Natural killer cell (primary cell): ENCODE results near the gene TPH1. TPM values are rescaled to one million over a fixed set of nuclear protein-coding genes. Genes with fewer than 3 reads are reported as not detected.

ENCODE experiments used
- ATAC-seq, 3 donors: fragments of 150-1000 bp in 2 of 3; fragments of 200-7000 bp in 1 of 3; cut with Tn5 transposase; 1 replicate in 1 of 3; 2 replicates in 2 of 3; pipeline ENCODE4 v1.10.0; 2021; ENCODE audit warnings: mild to moderate bottlenecking in 2 of 3, moderate library complexity in 2 of 3
- DNase-seq, 2 donors: peaks; one replicate each; pipeline versions ENCODE4 v3.0.0 to v3.0.0-alpha.2; 2013 to 2021; ENCODE audit warnings: mixed read lengths in 1 of 2
- H3K27ac ChIP-seq: one replicate; pipeline ENCODE4 v1.5.1; 2013; ENCODE audit warnings: mild to moderate bottlenecking, low read length
- H3K27me3 ChIP-seq: one replicate; pipeline ENCODE4 v1.6.1; 2013; ENCODE audit warnings: low read length; ENCODE audit not compliant: control insufficient read depth, insufficient read depth
- H3K36me3 ChIP-seq: one replicate; pipeline ENCODE4 v1.6.1; 2013; ENCODE audit warnings: low read length; ENCODE audit not compliant: control insufficient read depth, insufficient read depth
- H3K4me1 ChIP-seq: one replicate; pipeline ENCODE4 v1.6.1; 2013; ENCODE audit warnings: low read length; ENCODE audit not compliant: control insufficient read depth, insufficient read depth
- H3K4me3 ChIP-seq: one replicate; pipeline ENCODE4 v1.5.1; 2013; ENCODE audit warnings: low read length
- H3K9me3 ChIP-seq: one replicate; pipeline ENCODE4 v1.6.1; 2013; ENCODE audit warnings: low read length; ENCODE audit not compliant: control insufficient read depth, insufficient read depth
- H3K27ac Mint-ChIP-seq, 2 donors: one replicate each; pipeline ENCODE4 v1.8.0; 2022; ENCODE audit warnings: mild to moderate bottlenecking in 2 of 2, mixed read lengths in 2 of 2, moderate library complexity in 1 of 2
- H3K27me3 Mint-ChIP-seq, 2 donors: one replicate each; pipeline ENCODE4 v1.8.0; 2022; ENCODE audit warnings: low read depth in 2 of 2, mixed read lengths in 2 of 2
- H3K36me3 Mint-ChIP-seq: one replicate; pipeline ENCODE4 v1.8.0; 2022; ENCODE audit warnings: mixed read lengths
- H3K4me1 Mint-ChIP-seq, 2 donors: one replicate each; pipeline ENCODE4 v1.8.0; 2022; ENCODE audit warnings: mixed read lengths in 2 of 2
- H3K4me3 Mint-ChIP-seq: one replicate; pipeline ENCODE4 v1.8.0; 2022; ENCODE audit warnings: mild to moderate bottlenecking, moderate library complexity, mixed read lengths
- H3K9me3 Mint-ChIP-seq, 2 donors: one replicate each; pipeline ENCODE4 v1.8.0; 2022; ENCODE audit warnings: mixed read lengths in 2 of 2
- WGBS: methylation state at CpG from one replicate; pipeline ENCODE4 v1.1.7; 2013; ENCODE audit warnings: missing lambda C conversion rate; ENCODE audit not compliant: insufficient coverage; 5-methylcytosine and 5-hydroxymethylcytosine counted together
- intact Hi-C: fragments of 100-400 bp; cut with micrococcal nuclease; formaldehyde crosslinking; loops from one replicate; pipeline ENCODE4 v1.14.2; 2022
- total RNA-seq, 4 donors: library from RNA; stranded (reverse); fragments of 120-200 nt in 1 of 4; gene quantifications; one replicate each; pipeline versions ENCODE4 v1.2.3 to v1.2.4, GENCODE V29; 2013 to 2022
- TF ChIP-seq, protein P1 (sequence below): fragments of 200-600 bp; IDR thresholded peaks from one replicate; pipeline ENCODE4 v1.8.0; 2022; ENCODE audit warnings: antibody characterized with exemption

TPH1 gene
- total RNA-seq, 3 donors from 2014 or later (not counting 1 experiment from before 2014, with no cell fraction given) = 1.1 to 1.4 (median 1.3) TPM

DNA sequence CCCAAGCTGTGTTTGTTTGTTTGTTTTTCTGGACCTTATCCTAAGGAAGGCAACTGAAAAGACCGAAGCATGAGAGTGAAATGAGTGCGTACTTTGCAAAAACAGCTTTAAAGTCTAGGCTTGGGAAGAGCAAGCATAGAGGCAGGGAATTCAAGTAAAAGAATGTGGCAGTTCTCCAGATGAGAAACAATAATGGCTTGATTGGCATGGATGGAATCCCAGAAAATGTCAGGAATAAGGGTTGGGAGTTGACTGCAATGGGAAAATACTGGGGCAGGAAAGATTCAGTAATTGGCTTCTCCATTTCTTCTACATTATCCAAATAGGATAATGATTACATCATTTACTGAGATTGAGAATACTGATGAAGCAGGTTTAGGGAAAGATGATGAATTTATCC, 42.3 kb upstream of the TPH1 start:
- Mint-ChIP-seq H3K9me3 (no peaks in the 10 kb centered on the region), H3K27me3 (no peaks in the 10 kb centered on the region), H3K4me1 (no peaks in the 10 kb centered on the region), H3K4me3 (no peak overlapping the region), H3K27ac (no peak overlapping the region), H3K36me3 (peaks cover 27% of the 10 kb centered on the region)
- intact Hi-C loops = no loop called here
- Histone ChIP-seq H3K36me3 (peaks cover 56% of the 10 kb centered on the region), H3K27me3 (no peaks in the 10 kb centered on the region), H3K4me3 (no peak overlapping the region), H3K9me3 (no peaks in the 10 kb centered on the region), H3K4me1 (no peaks in the 10 kb centered on the region), H3K27ac (no peak overlapping the region)
- DNase-seq (no peak), ATAC-seq (no peak)
- 100% methylated on average over 2 of the region's 2 CpGs for WGBS
- TF ChIP-seq, protein P1, sequence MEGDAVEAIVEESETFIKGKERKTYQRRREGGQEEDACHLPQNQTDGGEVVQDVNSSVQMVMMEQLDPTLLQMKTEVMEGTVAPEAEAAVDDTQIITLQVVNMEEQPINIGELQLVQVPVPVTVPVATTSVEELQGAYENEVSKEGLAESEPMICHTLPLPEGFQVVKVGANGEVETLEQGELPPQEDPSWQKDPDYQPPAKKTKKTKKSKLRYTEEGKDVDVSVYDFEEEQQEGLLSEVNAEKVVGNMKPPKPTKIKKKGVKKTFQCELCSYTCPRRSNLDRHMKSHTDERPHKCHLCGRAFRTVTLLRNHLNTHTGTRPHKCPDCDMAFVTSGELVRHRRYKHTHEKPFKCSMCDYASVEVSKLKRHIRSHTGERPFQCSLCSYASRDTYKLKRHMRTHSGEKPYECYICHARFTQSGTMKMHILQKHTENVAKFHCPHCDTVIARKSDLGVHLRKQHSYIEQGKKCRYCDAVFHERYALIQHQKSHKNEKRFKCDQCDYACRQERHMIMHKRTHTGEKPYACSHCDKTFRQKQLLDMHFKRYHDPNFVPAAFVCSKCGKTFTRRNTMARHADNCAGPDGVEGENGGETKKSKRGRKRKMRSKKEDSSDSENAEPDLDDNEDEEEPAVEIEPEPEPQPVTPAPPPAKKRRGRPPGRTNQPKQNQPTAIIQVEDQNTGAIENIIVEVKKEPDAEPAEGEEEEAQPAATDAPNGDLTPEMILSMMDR = no peak

DNA sequence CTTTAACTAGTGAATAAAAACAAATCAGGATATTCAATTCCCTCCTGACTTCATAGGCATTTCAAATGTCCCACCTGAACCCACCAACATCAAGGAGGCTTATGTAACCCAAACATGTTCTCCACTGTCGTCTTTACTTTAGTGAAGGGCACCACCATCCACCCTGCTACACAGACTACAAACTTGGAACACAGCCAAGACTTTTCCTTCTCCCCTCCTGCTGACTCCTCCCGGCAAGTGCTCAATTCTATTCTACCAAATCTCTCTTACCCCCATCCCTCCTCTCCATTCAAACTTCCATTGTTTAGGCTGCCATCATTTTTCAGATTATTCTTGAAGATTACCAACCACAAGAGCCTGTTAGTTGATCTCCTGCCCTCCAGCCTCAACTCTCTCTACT, 35.5 kb upstream of the TPH1 start:
- no peaks in the 10 kb centered on the region for H3K27me3 Mint-ChIP-seq
- peaks cover 21% of the 10 kb centered on the region for H3K36me3 Mint-ChIP-seq
- H3K36me3 ChIP-seq = peaks cover 30% of the 10 kb centered on the region
- DNase-seq (no peak), ATAC-seq (no peak)
- no peaks in the 10 kb centered on the region for H3K4me1 ChIP-seq
- H3K4me3 Mint-ChIP-seq = no peak overlapping the region
- intact Hi-C loops = no loop called here
- 98% methylated on average over 2 of the region's 2 CpGs for WGBS
- H3K4me3 ChIP-seq = no peak overlapping the region
- H3K27ac Mint-ChIP-seq = peak overlapping the region in 1 of 2 donors; percentile 26
- no peaks in the 10 kb centered on the region for H3K9me3 ChIP-seq
- no peaks in the 10 kb centered on the region for H3K27me3 ChIP-seq
- TF ChIP-seq, protein P1 = no peak
- H3K27ac ChIP-seq = no peak overlapping the region
- no peaks in the 10 kb centered on the region for H3K4me1 Mint-ChIP-seq
- H3K9me3 Mint-ChIP-seq = no peaks in the 10 kb centered on the region

DNA sequence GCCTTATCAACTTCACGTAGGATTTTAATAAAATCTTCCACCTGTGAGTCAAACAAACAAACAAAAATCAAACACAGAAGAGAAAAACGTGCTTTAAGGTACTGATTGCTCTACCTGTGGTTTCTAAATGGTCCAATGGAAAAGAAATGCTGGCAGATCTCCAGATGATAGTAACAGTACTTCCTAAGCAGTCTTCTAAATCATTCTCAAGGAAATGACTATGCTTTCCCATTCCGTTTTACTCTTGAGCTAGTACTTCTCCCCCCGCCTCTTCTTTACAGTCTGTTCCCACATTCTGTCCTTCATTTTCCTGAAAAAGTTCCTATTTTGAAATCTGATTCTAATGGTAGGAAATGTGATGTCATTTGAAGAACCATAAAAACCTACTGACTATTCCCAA, 34.4 kb upstream of the TPH1 start:
- H3K27me3 Mint-ChIP-seq = no peaks in the 10 kb centered on the region
- peaks cover 21% of the 10 kb centered on the region for H3K36me3 Mint-ChIP-seq

GRCh38 chr11:18078909-18079308, 32.8 kb upstream of the TPH1 start:
- Mint-ChIP-seq H3K27me3 (no peaks in the 10 kb centered on the region), H3K36me3 (peaks cover 21% of the 10 kb centered on the region), H3K4me3 (no peak overlapping the region), H3K4me1 (no peaks in the 10 kb centered on the region), H3K9me3 (no peaks in the 10 kb centered on the region), H3K27ac (no peak overlapping the region)
- intact Hi-C loops = no loop called here
- TF ChIP-seq, protein P1 = no peak
- no peak overlapping the region for H3K4me3 ChIP-seq
- H3K4me1 ChIP-seq = no peaks in the 10 kb centered on the region
- no peak for ATAC-seq
- no peaks in the 10 kb centered on the region for H3K9me3 ChIP-seq
- DNase-seq = no peak
- no peak overlapping the region for H3K27ac ChIP-seq
- peaks cover 20% of the 10 kb centered on the region for H3K36me3 ChIP-seq
- WGBS = 100% methylated on average over 1 of the region's 2 CpGs
- H3K27me3 ChIP-seq = no peaks in the 10 kb centered on the region

More for the DNA sequence above, 34.4 kb upstream of the TPH1 start:
- ATAC-seq = no peak
- no peak overlapping the region for H3K27ac Mint-ChIP-seq
- H3K4me3 Mint-ChIP-seq = no peak overlapping the region
- H3K9me3 Mint-ChIP-seq = no peaks in the 10 kb centered on the region
- no peak overlapping the region for H3K4me3 ChIP-seq
- H3K4me1 ChIP-seq = no peaks in the 10 kb centered on the region
- no peaks in the 10 kb centered on the region for H3K27me3 ChIP-seq
- no peak for DNase-seq
- intact Hi-C loops = no loop called here
- 76% methylated on average over 4 of the region's 4 CpGs for WGBS
- H3K36me3 ChIP-seq = peaks cover 23% of the 10 kb centered on the region
- no peaks in the 10 kb centered on the region for H3K4me1 Mint-ChIP-seq
- TF ChIP-seq, protein P1 = no peak
- no peak overlapping the region for H3K27ac ChIP-seq
- no peaks in the 10 kb centered on the region for H3K9me3 ChIP-seq
